Cardiac muscle cell (in vitro differentiated cells and primary cell): ENCODE measurements around the gene CTBP2. TPM values are rescaled to one million over a fixed set of nuclear protein-coding genes. Genes with fewer than 3 reads are reported as not detected.

Source experiments
- DNase-seq, 2 donors: peaks; one replicate each; pipeline versions ENCODE4 v3.0.0 to v3.0.0-alpha.2; 2010 to 2017; ENCODE audit warnings: low read depth in 1 of 2, low spot score in 1 of 2
- H3K27ac ChIP-seq: fragments of 200-600 bp; sonication (generic); 2 replicates; pipeline ENCODE4 v1.5.1; 2016
- H3K27me3 ChIP-seq: fragments of 200-600 bp; sonication (generic); 2 replicates; pipeline ENCODE4 v1.6.0; 2016; ENCODE audit warnings: control low read depth
- H3K36me3 ChIP-seq: fragments of 200-600 bp; sonication (generic); 2 replicates; pipeline ENCODE4 v1.5.1; 2016; ENCODE audit warnings: control low read depth
- H3K4me1 ChIP-seq: fragments of 200-600 bp; sonication (generic); 2 replicates; pipeline ENCODE4 v1.8.1; 2017; ENCODE audit warnings: low read depth, mild to moderate bottlenecking, mixed run types
- H3K4me3 ChIP-seq: fragments of 200-600 bp; sonication (generic); 2 replicates; pipeline ENCODE4 v1.5.1; 2016; ENCODE audit warnings: mild to moderate bottlenecking
- H3K9me3 ChIP-seq: fragments of 200-600 bp; sonication (generic); 2 replicates; pipeline ENCODE4 v1.5.1; 2017; ENCODE audit warnings: low read depth, mild to moderate bottlenecking, control low read depth
- polyA plus RNA-seq: library from polyadenylated mRNA; unstranded; fragments of >200 nt; fragmentation: Nextera tagmentation; extraction: Ambion mirVana; gene quantifications from 2 replicates; pipeline ENCODE4 v1.2.1, GENCODE V29; 2016
- total RNA-seq: library from RNA; depleted of rRNA; stranded (reverse); fragments of >200 nt; gene quantifications from 2 replicates; pipeline ENCODE4 v1.2.3, GENCODE V29; 2016
- TF ChIP-seq, protein P1 (sequence below): IDR thresholded peaks from 2 replicates; pipeline ENCODE4 v1.5.1; 2012; ENCODE audit warnings: low read depth, mild to moderate bottlenecking, low read length

The CTBP2 gene
- total and polyA plus RNA-seq, 2 experiments from 2014 or later: 67.4 to 74.5 TPM

DNA sequence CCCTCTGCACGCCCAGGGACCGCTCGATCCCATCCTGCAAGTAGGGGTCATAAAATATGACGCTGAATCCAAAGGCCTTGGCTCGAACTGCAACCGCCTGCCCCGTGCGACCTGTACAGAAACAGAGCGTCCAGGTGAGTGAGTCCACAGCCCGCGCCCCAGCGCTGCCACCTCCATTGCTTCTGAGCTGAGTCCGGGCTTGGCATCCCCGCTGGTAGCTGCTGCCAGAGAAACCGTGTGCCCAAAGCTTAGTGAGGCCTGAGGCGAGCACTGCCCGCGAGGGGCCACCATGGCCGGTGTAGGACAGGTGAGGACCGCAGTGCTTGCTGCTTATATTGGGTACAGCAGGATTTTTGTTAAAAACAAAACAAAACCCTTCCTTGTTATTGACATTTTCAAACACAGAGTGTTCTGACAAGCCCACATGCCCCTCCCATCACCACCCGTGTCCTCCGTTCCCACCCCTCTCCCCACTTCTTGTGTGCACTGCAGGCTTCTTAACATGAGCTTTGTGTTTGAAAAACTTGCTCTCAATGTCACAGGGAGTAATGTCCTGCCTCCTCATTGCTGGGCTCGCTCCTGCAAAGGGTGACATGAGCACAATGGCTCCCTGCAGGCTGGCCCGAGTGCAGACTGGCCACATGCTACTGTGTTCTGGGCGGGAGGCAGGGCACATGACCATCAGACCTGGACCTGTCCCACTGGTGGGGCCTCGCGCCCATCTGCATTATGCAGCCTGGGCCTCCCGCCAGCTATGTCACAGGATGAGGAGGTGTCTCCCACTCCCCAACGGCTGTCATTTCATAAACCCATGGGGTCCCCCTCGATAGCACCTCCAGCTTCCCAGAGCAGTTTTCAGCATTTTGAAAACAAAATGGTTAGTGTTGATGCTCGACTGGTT lies 165.5 kb downstream of the CTBP2 start:
- DNase-seq: no peak
- Histone ChIP-seq H3K4me1 (no peaks in the 10 kb centered on the region), H3K9me3 (no peaks in the 10 kb centered on the region), H3K27ac (peak overlapping the region; percentile 43), H3K27me3 (no peaks in the 10 kb centered on the region), H3K4me3 (no peak overlapping the region), H3K36me3 (peaks cover 48% of the 10 kb centered on the region)
- TF ChIP-seq, protein P1, sequence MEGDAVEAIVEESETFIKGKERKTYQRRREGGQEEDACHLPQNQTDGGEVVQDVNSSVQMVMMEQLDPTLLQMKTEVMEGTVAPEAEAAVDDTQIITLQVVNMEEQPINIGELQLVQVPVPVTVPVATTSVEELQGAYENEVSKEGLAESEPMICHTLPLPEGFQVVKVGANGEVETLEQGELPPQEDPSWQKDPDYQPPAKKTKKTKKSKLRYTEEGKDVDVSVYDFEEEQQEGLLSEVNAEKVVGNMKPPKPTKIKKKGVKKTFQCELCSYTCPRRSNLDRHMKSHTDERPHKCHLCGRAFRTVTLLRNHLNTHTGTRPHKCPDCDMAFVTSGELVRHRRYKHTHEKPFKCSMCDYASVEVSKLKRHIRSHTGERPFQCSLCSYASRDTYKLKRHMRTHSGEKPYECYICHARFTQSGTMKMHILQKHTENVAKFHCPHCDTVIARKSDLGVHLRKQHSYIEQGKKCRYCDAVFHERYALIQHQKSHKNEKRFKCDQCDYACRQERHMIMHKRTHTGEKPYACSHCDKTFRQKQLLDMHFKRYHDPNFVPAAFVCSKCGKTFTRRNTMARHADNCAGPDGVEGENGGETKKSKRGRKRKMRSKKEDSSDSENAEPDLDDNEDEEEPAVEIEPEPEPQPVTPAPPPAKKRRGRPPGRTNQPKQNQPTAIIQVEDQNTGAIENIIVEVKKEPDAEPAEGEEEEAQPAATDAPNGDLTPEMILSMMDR: no peak

DNA sequence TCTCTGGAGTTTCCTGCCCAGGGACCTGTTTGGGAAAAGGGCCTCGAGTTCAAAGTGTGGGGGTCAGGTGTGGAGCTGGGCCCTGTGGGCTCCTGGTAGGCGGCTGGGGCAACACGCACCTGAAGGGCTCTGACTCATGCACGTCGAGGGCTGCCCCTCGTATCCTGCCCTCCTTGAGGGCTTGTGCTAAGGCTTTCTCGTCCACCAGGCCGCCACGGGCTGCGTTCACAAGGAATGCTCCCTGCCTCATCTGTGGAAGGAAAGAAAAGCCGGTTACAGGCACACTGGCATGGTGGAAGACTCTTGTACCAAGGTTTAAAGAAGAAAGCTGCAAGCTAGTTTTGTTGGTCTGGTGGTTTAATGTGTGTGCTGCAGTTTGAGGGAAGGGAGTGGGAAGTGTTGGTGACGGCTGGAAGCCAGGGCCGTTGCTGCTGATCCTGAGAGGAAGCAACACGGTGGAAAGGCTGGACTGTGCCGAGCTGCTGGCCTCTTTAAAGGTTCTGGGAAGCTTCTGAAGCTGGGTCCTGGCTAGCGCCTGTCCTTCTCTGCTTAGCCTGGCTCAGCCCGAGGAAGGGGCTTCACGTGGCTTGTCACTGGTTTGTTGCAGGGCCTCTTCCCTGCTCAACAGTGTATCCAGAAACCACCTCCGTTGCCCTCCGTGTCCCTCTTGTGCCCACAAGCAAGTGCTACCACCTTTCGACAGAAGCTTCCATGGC lies 166.5 kb downstream of the CTBP2 start:
- Histone ChIP-seq H3K27ac (peak overlapping the region; percentile 43), H3K27me3 (no peaks in the 10 kb centered on the region), H3K36me3 (peaks cover 45% of the 10 kb centered on the region), H3K4me3 (no peak overlapping the region), H3K4me1 (no peaks in the 10 kb centered on the region), H3K9me3 (no peaks in the 10 kb centered on the region)
- TF ChIP-seq, protein P1: no peak
- DNase-seq: no peak

DNA sequence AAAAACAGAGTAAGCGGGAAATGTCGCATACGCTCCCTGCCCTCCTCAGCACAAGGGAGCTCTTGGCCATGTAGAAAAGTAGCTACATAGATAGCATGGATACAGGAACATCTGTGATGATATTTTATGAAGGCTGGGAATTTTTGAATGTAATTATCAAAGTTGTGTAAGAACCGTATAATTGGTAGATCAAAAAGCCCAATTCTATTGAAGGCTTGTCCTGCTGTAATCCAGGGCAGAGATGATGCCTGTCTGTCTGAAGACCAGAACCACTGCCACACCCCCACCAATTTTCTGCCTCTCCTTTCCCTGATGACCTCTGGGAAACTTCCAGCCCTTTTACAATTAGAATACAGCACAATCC lies 167.0 kb downstream of the CTBP2 start:
- Histone ChIP-seq H3K4me3 (no peak overlapping the region), H3K36me3 (peaks cover 46% of the 10 kb centered on the region), H3K27me3 (no peaks in the 10 kb centered on the region), H3K4me1 (no peaks in the 10 kb centered on the region), H3K27ac (peak overlapping the region; percentile 43), H3K9me3 (no peaks in the 10 kb centered on the region)
- no peak for DNase-seq
- TF ChIP-seq, protein P1: no peak

DNA sequence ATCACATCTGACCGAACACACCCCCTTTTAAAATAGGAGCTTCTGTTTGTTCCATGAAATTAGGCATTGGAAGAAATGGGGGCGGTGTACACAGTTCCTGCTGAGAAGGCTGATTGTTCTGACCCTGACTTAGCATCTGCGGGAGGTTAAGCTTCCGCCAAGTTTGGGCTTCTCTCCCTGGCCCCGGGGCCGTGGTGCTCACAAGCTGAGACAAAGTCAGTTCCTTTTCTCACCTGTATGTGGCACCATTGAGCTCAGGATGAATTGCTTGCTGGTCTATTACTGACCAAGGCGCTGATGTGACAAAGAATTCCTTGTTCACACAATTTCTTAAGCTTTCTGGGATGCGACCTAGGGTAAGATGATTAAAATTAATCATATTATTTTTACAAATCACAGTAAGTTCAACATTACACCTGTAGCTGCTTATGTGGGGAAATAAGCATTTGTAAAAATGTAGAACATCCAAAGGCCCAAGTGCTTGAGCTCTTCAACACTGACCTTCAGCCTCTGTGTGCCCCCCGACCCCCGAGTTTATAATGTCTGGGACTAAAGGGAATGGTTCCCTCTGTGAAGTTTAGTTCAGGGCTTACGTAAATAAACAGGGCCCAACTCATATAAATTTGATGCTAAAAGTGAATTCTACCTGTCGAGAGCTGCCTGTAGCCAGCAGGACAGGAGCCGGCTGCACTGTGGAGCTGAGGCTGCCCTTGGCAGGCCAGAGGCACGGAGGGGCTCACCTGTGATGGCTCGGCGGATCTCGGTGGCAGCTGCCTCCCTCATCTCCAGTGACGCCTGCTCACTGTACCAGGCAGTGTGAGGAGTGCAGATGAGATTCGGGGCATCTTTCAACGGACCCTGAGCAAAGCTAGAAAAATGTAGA lies 167.7 kb downstream of the CTBP2 start:
- Histone ChIP-seq H3K4me3 (no peak overlapping the region), H3K9me3 (no peaks in the 10 kb centered on the region), H3K27ac (no peak overlapping the region), H3K36me3 (peaks cover 48% of the 10 kb centered on the region), H3K27me3 (no peaks in the 10 kb centered on the region), H3K4me1 (no peaks in the 10 kb centered on the region)
- DNase-seq: peak; percentile 57 to 88
- TF ChIP-seq, protein P1: peak; percentile 70

DNA sequence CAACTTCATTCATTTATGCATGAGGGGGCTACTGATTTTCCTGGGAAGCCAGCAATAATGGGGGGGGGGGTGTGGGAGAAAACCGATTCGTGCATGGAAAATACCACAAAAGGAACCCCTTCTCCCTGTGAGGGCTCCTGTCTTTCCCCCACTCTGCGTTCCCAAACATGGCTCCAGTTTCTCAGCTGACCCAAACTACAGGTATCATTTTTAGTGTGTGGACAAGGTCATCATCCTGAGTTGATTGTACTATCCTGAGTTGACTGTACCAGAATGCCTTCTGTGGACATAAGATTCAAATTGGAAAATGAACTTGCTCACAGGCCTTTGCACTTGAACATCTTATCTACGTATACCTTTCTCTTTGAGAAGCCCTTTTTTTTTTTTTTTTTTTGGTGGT lies 168.5 kb downstream of the CTBP2 start:
- Histone ChIP-seq H3K27me3 (no peaks in the 10 kb centered on the region), H3K27ac (no peak overlapping the region), H3K4me3 (no peak overlapping the region), H3K9me3 (no peaks in the 10 kb centered on the region), H3K36me3 (peaks cover 45% of the 10 kb centered on the region), H3K4me1 (no peaks in the 10 kb centered on the region)
- TF ChIP-seq, protein P1: no peak
- no peak for DNase-seq
